Measurements from ENCODE around the gene AK3.

GRCh38 chr9:4784403-4784802 lies 43.4 kb upstream of the AK3 start:
- TF ChIP-seq CTCF (IDR thresholded peaks at IDR 0.05) (no peak), POLR2A (IDR thresholded peaks at IDR 0.05) (no peak)

All from upper lobe of left lung (tissue), 4 donors.